HG02981 (cell line): ENCODE measurements around the gene MAPKAP1.

Experiments used
- ATAC-seq: cut with Tn5 transposase; IDR thresholded peaks from one replicate; pipeline ENCODE4 v1.9.1; 2021; ENCODE audit warnings: mild to moderate bottlenecking, moderate library complexity; ENCODE audit not compliant: unreplicated experiment

MAPKAP1 gene

DNA sequence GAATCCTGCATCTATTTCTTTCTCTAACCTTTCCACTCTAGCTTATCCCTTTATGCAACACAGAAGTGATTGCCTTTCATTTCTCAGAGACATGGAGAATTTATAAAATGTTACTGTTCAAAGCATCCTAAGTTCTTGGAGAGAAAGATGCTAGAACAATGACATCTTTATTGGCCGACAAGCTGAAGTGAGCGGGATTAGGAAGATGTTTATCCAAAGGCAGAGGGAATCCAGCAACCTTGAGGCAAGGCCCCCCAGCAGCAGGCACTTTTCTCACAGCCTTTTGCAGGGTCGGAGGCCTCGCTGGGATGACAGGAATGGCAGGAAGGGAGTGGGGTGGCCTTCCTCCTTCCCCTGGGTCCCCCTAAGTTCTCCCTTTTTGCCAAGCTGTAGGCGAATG lies 240.6 kb downstream of the MAPKAP1 start:
- no peak for ATAC-seq

DNA sequence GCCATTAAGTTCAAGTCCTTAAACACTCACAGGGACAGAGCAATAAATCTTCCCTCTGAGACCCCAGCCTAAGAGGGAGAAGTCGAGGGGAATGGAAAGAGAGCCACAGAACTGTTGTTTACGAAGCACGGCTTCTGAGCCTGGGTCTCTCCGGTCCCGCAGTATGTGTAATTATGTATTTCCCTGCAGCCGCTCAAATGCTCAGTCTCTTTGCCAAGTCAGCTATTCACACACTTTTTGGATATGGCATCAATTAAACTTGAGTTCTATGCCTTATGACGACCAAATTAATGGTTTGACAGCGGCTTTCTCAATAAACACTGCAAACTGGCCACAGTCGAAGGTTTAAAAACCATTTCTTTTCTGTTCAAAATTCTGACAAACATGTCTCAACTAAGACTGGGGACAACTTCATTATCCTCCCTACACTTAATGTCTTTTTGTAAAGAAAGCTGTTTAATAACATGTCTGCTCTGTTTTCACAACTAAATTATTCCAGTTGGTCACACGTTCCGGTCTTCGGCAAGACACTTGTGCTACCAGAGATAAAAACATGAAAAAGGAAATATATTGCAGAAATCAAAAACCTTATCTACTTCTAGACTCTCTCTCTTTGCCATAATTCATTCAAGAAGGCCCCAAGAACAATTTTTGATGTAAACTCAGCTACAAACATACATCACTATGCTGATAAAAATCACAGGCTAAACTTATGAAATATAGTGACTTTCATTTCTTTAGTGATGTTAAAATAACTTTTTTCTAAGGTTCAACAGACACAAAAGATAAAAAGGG lies 242.2 kb downstream of the MAPKAP1 start:
- no peak for ATAC-seq

DNA sequence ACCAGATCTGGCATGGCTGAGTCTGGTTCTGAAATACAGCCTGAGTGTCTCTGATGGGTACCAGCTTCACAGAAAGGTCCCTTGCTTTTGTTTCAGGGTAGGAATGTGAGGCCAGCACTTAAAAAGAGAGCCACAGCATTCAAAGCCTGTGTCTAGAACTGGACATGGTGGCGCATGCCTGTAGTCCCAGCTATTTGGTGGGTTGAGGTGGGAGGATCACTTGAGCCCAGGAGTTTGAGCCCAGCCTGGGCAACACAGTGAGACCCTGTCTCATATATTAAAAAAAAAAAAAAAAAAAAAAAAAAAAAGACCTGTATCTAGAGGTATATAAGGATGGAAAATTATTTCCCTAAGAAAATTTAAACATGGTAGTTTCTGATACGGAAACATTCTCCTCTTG lies 243.1 kb downstream of the MAPKAP1 start:
- ATAC-seq, result no peak

DNA sequence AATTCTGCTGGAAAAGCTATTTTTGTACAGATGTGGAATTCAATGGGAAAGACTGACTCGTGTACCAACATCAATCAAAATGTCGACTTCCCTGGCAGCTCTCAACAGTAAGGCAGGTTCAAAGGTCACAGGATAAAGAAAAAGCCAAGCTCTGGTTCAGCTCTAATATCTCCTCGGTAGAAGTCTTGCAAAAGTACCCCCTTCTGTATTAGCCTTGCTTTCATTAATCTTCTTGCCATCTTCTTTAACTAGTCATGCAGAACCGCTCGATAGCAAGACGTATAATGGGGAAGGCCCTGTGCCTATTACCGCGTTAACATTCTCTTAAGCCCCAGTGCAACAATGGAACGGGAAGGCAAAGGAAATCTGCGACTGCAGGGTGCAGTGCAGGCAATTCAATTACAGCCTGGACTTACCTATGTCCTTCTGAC lies 244.1 kb downstream of the MAPKAP1 start:
- ATAC-seq, result no peak

GRCh38 chr9:125461636-125462190 lies 245.3 kb downstream of the MAPKAP1 start:
- no peak for ATAC-seq

DNA sequence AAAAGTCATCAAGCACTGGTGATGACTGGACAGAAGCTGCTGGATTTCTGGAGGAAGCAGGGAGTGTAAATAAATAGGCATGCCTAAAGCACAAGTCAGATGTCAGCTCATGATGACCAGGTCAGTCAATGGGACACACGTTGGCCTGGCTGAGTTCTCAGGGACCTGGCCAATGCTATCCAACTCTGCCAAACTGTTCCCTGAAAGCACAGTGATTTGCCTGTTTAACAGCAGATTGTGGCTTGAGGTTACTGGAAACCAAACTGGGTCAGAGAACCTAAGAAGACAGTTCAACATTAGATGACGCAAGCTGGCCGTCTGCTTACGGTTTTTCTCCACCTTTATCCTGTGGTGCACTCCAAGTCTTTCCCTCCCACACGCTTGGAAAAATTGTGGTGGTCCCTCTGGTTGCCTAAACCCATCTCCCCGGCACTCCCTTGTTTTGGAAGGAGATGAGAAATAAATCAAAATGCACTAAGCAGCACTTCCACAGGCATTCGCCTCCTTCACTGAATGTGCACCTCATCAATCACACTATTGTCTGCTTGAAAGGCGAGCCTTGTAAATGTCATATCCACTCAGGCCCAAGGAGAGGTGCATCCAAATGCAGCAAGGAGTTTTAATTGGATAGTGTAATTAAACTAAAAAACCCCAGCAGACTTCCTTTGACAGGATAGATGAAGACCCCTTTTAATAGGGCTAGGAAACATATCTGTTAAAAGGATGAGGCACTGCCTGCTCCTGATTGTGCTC lies 245.9 kb downstream of the MAPKAP1 start:
- ATAC-seq, result no peak

GRCh38 chr9:125460346-125460745 lies 246.7 kb downstream of the MAPKAP1 start:
- no peak for ATAC-seq

- no peak for ATAC-seq
These were observed 249.7 kb downstream of the MAPKAP1 start for GRCh38 chr9:125457357-125457756.

DNA sequence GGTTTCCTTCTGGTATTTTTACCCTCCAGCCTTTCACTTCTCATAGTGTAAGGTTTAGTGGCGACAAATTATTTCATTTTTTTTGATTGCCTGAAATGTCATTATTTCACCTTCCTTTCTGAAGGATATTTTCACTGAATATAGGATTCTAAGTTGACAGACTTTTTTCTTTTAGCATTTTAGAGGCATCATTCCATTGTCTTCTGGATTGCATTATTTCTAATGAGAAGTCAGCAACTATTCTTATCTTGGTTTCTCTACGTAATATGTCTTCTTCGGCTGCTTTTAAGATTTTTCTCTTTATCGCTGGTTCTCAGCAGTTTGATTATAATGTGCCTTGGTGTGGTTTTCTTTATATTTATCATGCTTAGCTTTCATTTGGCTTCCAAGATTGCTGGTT lies 251.1 kb downstream of the MAPKAP1 start:
- no peak for ATAC-seq

DNA sequence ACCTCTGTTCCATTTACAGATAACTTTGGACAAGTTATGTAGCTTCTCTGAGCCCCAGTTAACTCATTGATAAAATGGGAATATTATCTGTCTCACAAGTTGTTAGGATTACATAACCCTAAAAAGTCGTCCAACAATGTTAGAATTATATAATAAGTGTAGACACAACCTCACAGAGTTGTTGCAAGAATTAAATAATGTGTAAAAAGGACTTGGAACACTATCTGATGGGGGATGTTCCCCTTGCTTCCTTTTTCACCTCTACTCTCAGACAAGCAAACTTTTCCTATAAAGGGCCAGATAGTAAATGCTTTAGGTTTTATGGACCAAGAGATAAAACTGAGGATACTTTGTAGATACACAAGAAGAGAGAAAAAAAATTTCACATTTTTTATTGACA lies 251.9 kb downstream of the MAPKAP1 start:
- ATAC-seq, result no peak

- no peak for ATAC-seq
These were observed 259.7 kb downstream of the MAPKAP1 start for GRCh38 chr9:125447202-125447802.

- ATAC-seq, result peak; percentile 98
These were observed 260.4 kb downstream of the MAPKAP1 start for GRCh38 chr9:125446561-125447094.

DNA sequence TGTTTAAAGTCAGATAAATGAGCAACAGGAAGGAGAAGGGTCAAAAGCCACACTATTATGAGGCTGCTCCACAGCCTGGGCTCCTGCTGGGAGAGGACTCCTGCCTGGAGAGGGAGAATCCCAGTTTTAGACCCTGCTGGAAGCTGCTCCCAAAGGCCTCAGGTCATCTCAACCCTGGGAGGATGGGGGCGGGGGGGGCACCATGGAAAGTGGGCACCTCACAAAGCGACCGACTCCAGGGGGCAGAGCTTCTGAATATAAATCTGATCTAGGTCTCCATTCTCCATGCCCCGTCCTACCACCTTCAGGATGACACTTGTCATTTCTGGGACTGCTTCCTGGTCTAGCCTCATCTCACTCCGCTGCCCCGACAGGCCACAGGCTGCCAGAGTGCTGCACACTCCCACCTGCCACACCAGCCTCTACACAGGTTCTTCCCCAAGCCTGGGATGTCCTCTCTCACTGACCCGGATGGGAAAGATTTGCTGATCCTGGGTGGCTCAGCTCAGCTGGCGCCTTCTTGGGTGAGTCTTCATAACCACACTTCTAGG lies 262.0 kb downstream of the MAPKAP1 start:
- no peak for ATAC-seq

DNA sequence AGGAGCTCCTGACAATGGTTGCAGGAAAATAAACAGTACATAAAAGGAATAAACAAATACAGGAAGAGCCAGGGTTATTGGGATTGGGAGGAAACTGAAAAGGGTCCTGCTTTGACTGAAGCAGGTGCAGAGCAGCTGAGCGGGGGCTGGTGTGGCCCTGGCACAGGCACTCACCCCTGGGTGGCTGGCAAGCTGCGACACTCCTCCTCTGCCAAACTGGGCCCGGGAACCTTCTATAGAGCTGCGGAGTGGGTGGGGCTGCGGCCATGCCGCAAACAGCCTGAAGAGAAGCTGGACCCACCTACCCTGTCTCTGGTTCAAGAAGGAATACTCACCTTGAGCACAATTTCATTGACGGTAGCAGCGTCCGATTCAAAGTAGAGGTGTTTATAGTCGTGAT lies 262.8 kb downstream of the MAPKAP1 start:
- no peak for ATAC-seq

DNA sequence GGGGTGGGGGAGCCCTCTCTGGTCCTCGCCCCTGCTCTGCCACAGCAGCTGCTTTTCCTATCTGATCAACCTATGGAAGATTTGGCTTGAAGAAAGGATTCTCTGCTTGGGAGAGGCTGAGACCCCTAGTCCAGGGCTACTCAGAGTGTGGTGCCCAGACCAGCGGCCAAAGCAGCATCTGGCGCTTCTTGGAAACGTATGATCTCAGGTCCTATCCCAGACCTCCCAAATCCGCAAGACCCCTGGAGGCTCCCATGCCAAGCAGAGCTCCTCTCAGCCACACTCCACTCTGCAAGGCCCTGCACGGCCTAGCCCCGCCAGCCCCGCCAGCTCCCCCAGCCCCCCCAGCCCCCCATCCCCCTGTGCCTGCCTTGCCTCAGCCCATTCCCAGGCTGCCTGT lies 263.6 kb downstream of the MAPKAP1 start:
- no peak for ATAC-seq

- ATAC-seq, result no peak
These were observed 264.6 kb downstream of the MAPKAP1 start for GRCh38 chr9:125442452-125442851.

DNA sequence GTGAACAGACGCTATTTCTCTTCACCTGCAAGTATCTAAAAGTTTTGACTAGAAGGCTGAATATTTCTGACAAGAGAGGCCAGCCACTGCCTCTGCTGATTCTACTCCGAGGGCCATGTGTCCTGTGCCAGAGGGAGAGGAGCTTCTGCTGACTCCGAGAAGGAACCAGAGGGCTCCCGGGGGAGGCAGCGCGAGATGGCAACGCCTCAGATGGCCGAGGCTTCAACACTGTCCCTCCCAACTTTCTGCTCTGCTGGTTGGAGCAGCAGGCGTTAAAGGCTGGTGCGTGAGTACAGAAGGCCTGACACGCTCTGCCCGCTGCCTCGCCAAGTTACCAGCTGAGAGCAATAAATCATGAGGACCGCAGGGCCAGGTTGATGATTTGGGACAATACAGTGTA lies 266.6 kb downstream of the MAPKAP1 start:
- ATAC-seq, result no peak

DNA sequence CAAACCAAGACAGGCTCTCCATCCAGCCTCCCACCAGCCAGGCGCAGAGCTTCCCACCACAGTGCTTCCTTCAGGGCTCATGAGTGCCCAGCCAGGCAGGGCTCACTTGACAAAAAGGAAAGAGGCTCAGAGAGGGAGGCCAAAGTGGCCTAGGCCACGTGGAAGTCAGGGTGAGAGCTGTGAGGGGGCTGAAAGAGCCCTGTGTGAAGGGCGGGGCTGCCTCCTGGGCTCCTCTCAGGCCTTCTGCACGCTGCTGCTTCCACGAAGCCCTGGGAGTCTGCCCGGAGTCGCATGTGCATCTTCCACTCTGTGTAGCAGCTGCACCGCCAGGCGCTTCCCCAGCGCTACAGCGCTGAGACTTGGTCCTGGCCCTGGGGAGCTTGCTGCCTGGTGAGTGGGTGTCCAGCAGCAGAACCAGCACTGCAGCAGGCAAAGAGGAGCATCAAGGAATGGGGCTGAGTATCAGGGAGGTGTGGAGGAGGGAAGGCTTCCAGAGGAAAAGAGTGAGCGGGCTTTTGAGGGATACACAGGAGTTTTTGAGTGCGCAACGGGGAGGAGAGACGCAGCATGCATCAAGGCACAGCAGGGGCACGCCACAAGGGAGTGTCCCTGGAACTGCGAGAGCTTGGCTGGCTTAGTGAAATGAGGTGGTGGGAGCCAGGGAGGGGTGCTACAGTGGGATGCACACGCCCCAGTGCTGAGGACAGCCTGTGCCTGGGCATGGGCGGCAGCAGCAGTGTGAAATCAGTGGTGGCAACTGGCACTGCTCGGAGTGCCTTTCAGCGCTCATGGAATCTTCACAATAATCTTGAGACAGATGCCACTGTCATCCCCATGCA lies 267.4 kb downstream of the MAPKAP1 start:
- no peak for ATAC-seq

GRCh38 chr9:125438506-125439433 lies 268.2 kb downstream of the MAPKAP1 start:
- ATAC-seq, result no peak
